ENCODE measurements around the gene SDR42E1.
"Not testable (repeated sequence)": the region's sequence is repeated elsewhere in the genome, so short reads cannot be mapped to it uniquely, and the experiment has no call there.

Gene SDR42E1

GRCh38 chr16:82034981-82035612 lies 23.8 kb upstream of the SDR42E1 start, which contains the start of gene HSD17B2:
Gene HSD17B2 (plus strand): TSS chr16:82035253. CDS start chr16:82035425, 172 bp downstream.
- no peak for DNase-seq

GRCh38 chr16:82033683-82034300 lies 22.5 kb upstream of the SDR42E1 start:
- no peak for DNase-seq

GRCh38 chr16:82033006-82033405 lies 21.7 kb upstream of the SDR42E1 start:
- DNase-seq: no peak

- DNase-seq: no peak
Observed at GRCh38 chr16:82031116-82032084, 20.1 kb upstream of the SDR42E1 start.

GRCh38 chr16:82027629-82028064 lies 16.4 kb upstream of the SDR42E1 start:
- no peak for DNase-seq

- DNase-seq: no peak
Observed at GRCh38 chr16:82024883-82025282, 13.6 kb upstream of the SDR42E1 start.

GRCh38 chr16:82024316-82024715 lies 13.0 kb upstream of the SDR42E1 start:
- DNase-seq: no peak

GRCh38 chr16:82023206-82023605 lies 11.9 kb upstream of the SDR42E1 start:
- no peak for DNase-seq

- no peak for DNase-seq
Observed at GRCh38 chr16:82020051-82020450, 8.8 kb upstream of the SDR42E1 start.

GRCh38 chr16:82019535-82019934 lies 8.3 kb upstream of the SDR42E1 start:
- DNase-seq: no peak

- no peak for DNase-seq
Observed at GRCh38 chr16:82017911-82018568, 6.8 kb upstream of the SDR42E1 start.

- DNase-seq: no peak
Observed at GRCh38 chr16:82016964-82017363, 5.7 kb upstream of the SDR42E1 start.

GRCh38 chr16:82016263-82016662 lies 5.0 kb upstream of the SDR42E1 start:
- DNase-seq: no peak

- DNase-seq: no peak
Observed at GRCh38 chr16:82013139-82013538, 1.9 kb upstream of the SDR42E1 start.

GRCh38 chr16:82010649-82011048 lies 621 bp downstream of the SDR42E1 start:
- no peak for DNase-seq

GRCh38 chr16:82009789-82010188 lies 1.5 kb downstream of the SDR42E1 start:
- not testable (repeated sequence) for DNase-seq

GRCh38 chr16:82008957-82009592 lies 2.2 kb downstream of the SDR42E1 start:
- DNase-seq: no peak

- no peak for DNase-seq
Observed at GRCh38 chr16:82007189-82007588, 4.1 kb downstream of the SDR42E1 start.

- DNase-seq: no peak
Observed at GRCh38 chr16:82006036-82006435, 5.2 kb downstream of the SDR42E1 start.

- DNase-seq: no peak
Observed at GRCh38 chr16:82005027-82005830, 6.0 kb downstream of the SDR42E1 start.

- DNase-seq: no peak
Observed at GRCh38 chr16:82004601-82005000, 6.7 kb downstream of the SDR42E1 start.

- no peak for DNase-seq
Observed at GRCh38 chr16:82002831-82003230, 8.4 kb downstream of the SDR42E1 start.
